Choroid plexus epithelial cell (primary cell): ENCODE measurements around the gene AKAP7.
"Not testable (repeated sequence)": the region's sequence is repeated elsewhere in the genome, so short reads cannot be mapped to it uniquely, and the experiment has no call there.

Experiments used
- DNase-seq: peaks from one replicate; pipeline ENCODE4 v3.0.0-alpha.2; 2010; ENCODE audit warnings: low read depth
- H3K4me3 ChIP-seq: 2 replicates; pipeline ENCODE4 v1.5.1; 2011; ENCODE audit warnings: low read depth, mild to moderate bottlenecking, control low read depth, low read length, moderate library complexity
- TF ChIP-seq, protein P1 (sequence below): conservative IDR thresholded peaks from 2 replicates; pipeline ENCODE4 v1.5.1; 2011; ENCODE audit warnings: low read depth, mild to moderate bottlenecking, control low read depth, inconsistent platforms, low read length, moderate library complexity

The AKAP7 gene

DNA sequence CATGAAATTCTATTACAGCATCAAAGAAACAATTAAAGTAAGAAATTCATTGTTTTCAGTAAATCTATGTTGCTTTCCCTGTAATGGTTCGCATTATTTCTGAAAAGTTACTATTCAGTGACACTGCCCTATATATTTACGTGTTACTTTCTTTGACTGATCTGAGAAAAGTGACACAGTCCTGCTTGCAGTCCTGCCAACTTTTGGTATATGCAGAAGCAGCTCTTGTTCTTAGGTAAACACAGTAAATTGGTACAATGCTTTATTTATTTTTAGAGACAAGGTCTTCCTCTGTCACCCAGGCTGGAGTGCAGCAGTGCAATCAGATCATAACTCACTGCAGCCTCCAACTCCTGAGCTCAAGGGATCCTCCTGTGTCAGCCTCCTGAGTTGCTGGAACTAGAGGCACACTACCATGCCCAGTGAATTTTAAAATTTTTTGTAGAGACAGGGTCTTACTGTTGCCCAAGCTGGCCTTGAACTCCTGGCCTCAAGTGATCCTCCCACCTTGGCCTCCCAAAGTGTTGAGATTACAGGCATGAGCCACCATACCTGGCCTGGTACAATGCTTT, 151.3 kb downstream of the AKAP7 start:
- TF ChIP-seq, protein P1, sequence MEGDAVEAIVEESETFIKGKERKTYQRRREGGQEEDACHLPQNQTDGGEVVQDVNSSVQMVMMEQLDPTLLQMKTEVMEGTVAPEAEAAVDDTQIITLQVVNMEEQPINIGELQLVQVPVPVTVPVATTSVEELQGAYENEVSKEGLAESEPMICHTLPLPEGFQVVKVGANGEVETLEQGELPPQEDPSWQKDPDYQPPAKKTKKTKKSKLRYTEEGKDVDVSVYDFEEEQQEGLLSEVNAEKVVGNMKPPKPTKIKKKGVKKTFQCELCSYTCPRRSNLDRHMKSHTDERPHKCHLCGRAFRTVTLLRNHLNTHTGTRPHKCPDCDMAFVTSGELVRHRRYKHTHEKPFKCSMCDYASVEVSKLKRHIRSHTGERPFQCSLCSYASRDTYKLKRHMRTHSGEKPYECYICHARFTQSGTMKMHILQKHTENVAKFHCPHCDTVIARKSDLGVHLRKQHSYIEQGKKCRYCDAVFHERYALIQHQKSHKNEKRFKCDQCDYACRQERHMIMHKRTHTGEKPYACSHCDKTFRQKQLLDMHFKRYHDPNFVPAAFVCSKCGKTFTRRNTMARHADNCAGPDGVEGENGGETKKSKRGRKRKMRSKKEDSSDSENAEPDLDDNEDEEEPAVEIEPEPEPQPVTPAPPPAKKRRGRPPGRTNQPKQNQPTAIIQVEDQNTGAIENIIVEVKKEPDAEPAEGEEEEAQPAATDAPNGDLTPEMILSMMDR: no peak
- no peak for DNase-seq
- no peak overlapping the region for H3K4me3 ChIP-seq

DNA sequence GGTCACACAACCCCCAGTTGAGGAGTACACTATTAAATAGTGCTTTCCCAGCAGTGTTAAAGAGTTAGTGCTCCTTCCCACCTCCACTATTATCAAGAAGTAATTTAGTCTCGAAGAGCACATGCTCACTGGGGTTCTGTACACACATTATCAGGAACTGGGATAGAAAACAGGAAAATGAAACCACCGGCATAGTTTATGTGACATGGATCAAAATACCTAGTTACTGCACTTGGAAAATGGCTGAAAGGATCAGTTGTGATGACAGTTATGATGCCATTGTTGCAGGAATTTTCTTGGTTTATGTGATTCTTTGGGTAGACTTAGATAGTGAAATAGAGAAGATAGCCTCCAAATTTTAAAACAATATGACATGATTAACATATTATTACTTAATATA, 152.9 kb downstream of the AKAP7 start:
- TF ChIP-seq, protein P1: no peak
- no peak for DNase-seq
- H3K4me3 ChIP-seq: no peak overlapping the region

DNA sequence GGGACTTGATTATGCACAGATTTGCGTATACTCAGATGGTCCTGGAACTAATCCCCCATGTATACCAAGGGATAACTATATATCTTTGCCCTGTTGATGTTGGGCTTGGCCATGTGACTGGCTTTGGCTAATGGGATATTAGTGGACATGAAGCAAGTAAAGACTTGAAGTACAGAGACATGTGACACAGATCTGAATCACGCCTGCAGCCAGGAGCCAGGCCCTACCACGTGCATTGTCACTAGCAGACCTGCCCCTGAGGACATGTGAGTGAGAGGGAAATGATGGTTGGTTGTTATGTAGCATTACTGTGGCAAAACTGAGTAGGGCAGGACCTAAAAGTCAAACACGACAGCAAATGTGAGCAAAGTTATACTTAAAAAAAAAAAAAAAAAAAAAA, 155.7 kb downstream of the AKAP7 start:
- no peak for DNase-seq
- H3K4me3 ChIP-seq: no peak overlapping the region
- TF ChIP-seq, protein P1: no peak

DNA sequence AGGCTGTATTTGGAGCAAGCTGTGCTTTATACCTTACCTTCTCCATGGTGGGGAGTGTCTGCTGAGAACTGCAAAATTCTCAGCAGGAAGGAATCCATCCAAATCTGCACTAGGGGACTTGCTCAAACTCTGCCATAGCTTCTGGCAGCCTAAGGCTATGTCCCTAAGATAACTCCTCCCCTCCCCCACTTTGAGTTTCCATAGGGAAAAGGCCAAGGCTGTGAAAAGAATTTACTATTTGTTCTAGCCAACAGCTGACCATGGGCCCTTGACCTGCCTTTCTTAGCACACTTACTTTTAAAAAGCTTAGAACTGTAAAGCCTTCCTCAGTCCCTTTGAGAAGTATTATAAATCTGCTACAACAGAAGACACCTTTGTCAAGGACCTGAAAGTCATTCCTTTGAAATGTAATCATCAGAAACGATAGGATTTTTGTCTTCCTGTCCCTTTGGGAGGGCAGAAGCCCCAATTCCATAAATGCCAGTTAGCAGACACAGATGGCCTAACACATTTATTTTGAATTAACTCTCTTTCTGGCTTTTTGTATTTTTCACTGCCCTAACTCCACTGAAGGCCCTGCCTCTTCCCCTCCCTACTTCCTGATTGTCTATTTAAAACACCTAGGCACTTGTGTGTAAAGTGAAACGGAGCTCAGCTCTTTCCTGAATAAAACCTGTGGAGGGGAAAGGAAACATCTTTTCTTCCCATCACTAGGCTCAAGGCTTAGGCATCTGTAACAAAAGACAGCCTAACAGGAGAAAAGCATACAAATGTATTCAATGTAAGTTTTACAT, 157.1 kb downstream of the AKAP7 start:
- DNase-seq: no peak
- H3K4me3 ChIP-seq: no peak overlapping the region
- TF ChIP-seq, protein P1: no peak

DNA sequence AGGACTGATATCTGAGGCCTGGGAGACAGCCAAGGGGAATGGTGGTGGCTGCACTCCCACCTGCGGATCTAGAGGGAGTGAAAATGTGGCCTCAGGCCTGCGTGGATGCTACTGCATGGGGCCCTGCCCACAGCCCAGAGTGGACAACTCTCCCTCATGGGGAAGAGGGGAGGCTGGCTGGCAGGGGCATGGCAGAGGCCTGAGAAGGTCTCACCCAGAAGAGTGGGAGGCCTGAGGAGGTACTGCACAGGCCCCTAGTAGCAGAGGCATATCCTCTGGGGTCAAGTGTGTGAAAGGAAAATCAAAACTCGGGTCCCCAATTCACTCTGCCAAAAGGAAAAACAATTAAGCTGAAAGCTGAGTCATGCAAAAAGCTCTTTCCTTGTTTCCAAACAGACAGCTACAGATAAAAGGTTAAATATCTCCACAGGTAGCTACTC, 158.2 kb downstream of the AKAP7 start:
- H3K4me3 ChIP-seq: no peak overlapping the region
- TF ChIP-seq, protein P1: no peak
- no peak for DNase-seq

DNA sequence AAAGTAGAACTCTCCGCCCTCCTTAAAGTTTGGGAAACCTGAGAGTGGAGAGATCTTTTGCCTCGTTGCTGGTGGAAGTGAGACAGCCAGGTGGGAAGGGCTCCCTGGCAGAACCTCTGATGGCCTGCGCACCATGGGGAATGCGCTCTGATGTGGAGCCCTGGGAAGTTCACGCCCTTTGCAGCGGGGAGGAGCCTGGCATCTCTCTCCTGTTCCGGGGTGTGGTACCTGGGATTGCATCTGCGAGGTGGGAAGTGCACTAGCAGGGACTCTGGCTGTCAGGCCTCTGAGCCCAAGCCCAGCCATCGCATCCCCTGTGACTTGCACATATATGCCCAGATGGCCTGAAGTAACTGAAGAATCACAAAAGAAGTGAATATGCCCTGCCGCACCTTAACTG, 159.8 kb downstream of the AKAP7 start:
- no peak for DNase-seq
- no peak overlapping the region for H3K4me3 ChIP-seq
- TF ChIP-seq, protein P1: no peak

DNA sequence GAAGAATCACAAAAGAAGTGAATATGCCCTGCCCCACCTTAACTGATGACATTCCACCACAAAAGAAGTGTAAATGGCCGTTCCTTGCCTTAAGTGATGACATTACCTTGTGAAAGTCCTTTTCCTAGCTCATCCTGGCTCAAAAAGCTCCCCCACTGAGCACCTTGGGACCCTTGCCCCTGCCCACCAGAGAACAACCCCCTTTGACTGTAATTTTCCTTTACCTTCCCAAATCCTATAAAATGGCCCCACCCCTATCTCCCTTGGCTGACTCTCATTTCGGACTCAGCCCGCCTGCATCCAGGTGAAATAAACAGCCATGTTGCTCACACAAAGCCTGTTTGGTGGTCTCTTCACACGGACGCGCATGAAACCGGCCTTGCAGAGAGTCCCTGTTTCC, 165.6 kb downstream of the AKAP7 start:
- not testable (repeated sequence) for H3K4me3 ChIP-seq, DNase-seq
